Measurements from ENCODE around the gene LPCAT3. TPM values are rescaled to one million over a fixed set of nuclear protein-coding genes. Genes with fewer than 3 reads are reported as not detected.

The LPCAT3 gene
- polyA plus RNA-seq, 1 donor (not counting 4 experiments of a cell fraction or from before 2014, with no cell fraction given), result 69.1 TPM

DNA sequence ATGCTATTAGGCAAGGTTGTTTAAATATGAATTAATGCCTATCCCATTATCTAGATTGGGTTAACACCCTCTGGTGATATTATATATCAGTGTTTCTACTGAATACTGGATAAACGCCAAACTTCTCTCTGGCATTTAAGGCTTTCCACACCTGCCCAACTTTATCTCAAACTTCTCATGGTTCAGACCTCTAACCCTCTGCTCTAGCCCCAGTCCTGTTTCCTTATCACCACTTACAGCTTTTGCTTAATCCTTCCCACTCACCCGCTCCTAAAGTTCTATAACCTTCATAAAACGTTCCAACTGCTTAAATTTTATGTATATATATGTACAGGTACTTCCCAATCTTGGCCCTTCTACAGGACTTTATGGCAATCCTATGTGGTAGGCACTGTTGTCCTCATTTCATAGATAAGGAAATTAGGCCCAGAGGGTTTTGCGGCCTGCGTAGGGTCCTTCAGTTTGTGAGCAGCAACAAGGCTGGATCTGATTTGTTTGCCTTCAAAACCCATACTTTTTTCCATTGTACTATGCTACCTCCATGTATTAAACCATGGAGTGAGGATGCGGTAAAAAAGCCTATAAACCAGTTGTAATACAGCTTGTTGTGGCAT lies 1.2 kb downstream of the LPCAT3 start:
- H3K9ac ChIP-seq (ENCODE audit: control insufficient read depth, extremely low read depth, insufficient read depth, low read length), result peak overlapping the region; percentile 83
- no peaks in the 10 kb centered on the region for H4K20me1 ChIP-seq (ENCODE audit: control insufficient read depth, extremely low read depth, insufficient read depth, low read length)
- peaks cover 24% of the 10 kb centered on the region for H3K4me1 ChIP-seq (ENCODE audit: control insufficient read depth, extremely low read depth, insufficient read depth, low read length)
- peaks cover 1 to 2% of the 10 kb centered on the region in 2 experiments for H3K36me3 ChIP-seq (ENCODE audit: control insufficient read depth in 2 of 2, extremely low read depth in 1 of 2, insufficient read depth in 2 of 2, low read length in 2 of 2)
- H3K79me2 ChIP-seq (ENCODE audit: control insufficient read depth, insufficient read depth, low read length), result peaks cover 24% of the 10 kb centered on the region
- no peak overlapping the region for H2AFZ ChIP-seq (ENCODE audit: control insufficient read depth, low read length)
- H3K27me3 ChIP-seq (ENCODE audit: control insufficient read depth, extremely low read depth, insufficient read depth, low read length), result no peaks in the 10 kb centered on the region
- peak overlapping the region; percentile 98 for H3K4me2 ChIP-seq (ENCODE audit: control insufficient read depth, extremely low read depth, insufficient read depth, low read depth, low read length)
- DNase-seq (ENCODE audit: low read depth, low spot score) (no peak), FAIRE-seq (peak; percentile 34)
- TF ChIP-seq, protein P1, sequence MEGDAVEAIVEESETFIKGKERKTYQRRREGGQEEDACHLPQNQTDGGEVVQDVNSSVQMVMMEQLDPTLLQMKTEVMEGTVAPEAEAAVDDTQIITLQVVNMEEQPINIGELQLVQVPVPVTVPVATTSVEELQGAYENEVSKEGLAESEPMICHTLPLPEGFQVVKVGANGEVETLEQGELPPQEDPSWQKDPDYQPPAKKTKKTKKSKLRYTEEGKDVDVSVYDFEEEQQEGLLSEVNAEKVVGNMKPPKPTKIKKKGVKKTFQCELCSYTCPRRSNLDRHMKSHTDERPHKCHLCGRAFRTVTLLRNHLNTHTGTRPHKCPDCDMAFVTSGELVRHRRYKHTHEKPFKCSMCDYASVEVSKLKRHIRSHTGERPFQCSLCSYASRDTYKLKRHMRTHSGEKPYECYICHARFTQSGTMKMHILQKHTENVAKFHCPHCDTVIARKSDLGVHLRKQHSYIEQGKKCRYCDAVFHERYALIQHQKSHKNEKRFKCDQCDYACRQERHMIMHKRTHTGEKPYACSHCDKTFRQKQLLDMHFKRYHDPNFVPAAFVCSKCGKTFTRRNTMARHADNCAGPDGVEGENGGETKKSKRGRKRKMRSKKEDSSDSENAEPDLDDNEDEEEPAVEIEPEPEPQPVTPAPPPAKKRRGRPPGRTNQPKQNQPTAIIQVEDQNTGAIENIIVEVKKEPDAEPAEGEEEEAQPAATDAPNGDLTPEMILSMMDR (optimal IDR thresholded peaks at IDR 0.05 in 1 of 3, IDR thresholded peaks at IDR 0.05 in 1 of 3, conservative IDR thresholded peaks at IDR 0.05 in 1 of 3; ENCODE audit: extremely low read depth in 1 of 3, insufficient read depth in 2 of 3, low read length in 3 of 3), result no peak
- no peak for TF ChIP-seq EZH2 (IDR thresholded peaks at IDR 0.05; ENCODE audit: low read length)
- H3K27ac ChIP-seq (ENCODE audit: control insufficient read depth, insufficient read depth, low read length), result peak overlapping the region; percentile 71
- dilution Hi-C loops (cut with MboI; ENCODE audit: extremely low pct_ligation_motif_present, low sequenced_read_pairs), result no loop called here
- peak overlapping the region; percentile 68 to 98 (median 94) for H3K4me3 ChIP-seq (ENCODE audit: control insufficient read depth in 2 of 3, extremely low read depth in 1 of 3, insufficient read depth in 2 of 3, low read depth in 1 of 3, low read length in 3 of 3)
- no peaks in the 10 kb centered on the region for H3K9me3 ChIP-seq (ENCODE audit: control insufficient read depth, low read depth, low read length)
- no peaks in the 10 kb centered on the region for H3K9me1 ChIP-seq (ENCODE audit: control insufficient read depth, extremely low read depth, insufficient read depth, low read length)

GRCh38 chr12:7015555-7016370 lies 2.5 kb downstream of the LPCAT3 start:
- Histone ChIP-seq H3K79me2 (ENCODE audit: control insufficient read depth, insufficient read depth, low read length) (peaks cover 24% of the 10 kb centered on the region), H3K9me1 (ENCODE audit: control insufficient read depth, extremely low read depth, insufficient read depth, low read length) (no peaks in the 10 kb centered on the region), H3K4me2 (ENCODE audit: control insufficient read depth, extremely low read depth, insufficient read depth, low read depth, low read length) (no peak overlapping the region), H3K36me3 (ENCODE audit: control insufficient read depth in 2 of 2, extremely low read depth in 1 of 2, insufficient read depth in 2 of 2, low read length in 2 of 2) (peaks cover 3% of the 10 kb centered on the region in 2 experiments), H3K27ac (ENCODE audit: control insufficient read depth, insufficient read depth, low read length) (no peak overlapping the region), H3K9ac (ENCODE audit: control insufficient read depth, extremely low read depth, insufficient read depth, low read length) (no peak overlapping the region), H4K20me1 (ENCODE audit: control insufficient read depth, extremely low read depth, insufficient read depth, low read length) (no peaks in the 10 kb centered on the region), H3K4me3 (ENCODE audit: control insufficient read depth in 2 of 3, extremely low read depth in 1 of 3, insufficient read depth in 2 of 3, low read depth in 1 of 3, low read length in 3 of 3) (no peak overlapping the region), H3K9me3 (ENCODE audit: control insufficient read depth, low read depth, low read length) (no peaks in the 10 kb centered on the region), H3K4me1 (ENCODE audit: control insufficient read depth, extremely low read depth, insufficient read depth, low read length) (peaks cover 22% of the 10 kb centered on the region), H2AFZ (ENCODE audit: control insufficient read depth, low read length) (no peak overlapping the region), H3K27me3 (ENCODE audit: control insufficient read depth, extremely low read depth, insufficient read depth, low read length) (no peaks in the 10 kb centered on the region)
- FAIRE-seq, result no peak
- dilution Hi-C loops (cut with MboI; ENCODE audit: extremely low pct_ligation_motif_present, low sequenced_read_pairs), result no loop called here
- TF ChIP-seq EZH2 (IDR thresholded peaks at IDR 0.05; ENCODE audit: low read length), result no peak
- TF ChIP-seq, protein P1 (optimal IDR thresholded peaks at IDR 0.05 in 1 of 3, IDR thresholded peaks at IDR 0.05 in 1 of 3, conservative IDR thresholded peaks at IDR 0.05 in 1 of 3; ENCODE audit: extremely low read depth in 1 of 3, insufficient read depth in 2 of 3, low read length in 3 of 3), result no peak
- DNase-seq (ENCODE audit: low read depth, low spot score), result no peak
